Spleen (tissue), 11 donors: ENCODE measurements around the gene SPDEF. TPM values are rescaled to one million over a fixed set of nuclear protein-coding genes. Genes with fewer than 3 reads are reported as not detected.

Experiments used
- DNase-seq: peaks from one replicate; pipeline ENCODE4 v3.0.0-alpha.2; 2020
- H3K27ac ChIP-seq, 8 donors: fragments of 200-600 bp; sonication (generic) in 7 of 8; 1 replicate in 4 of 8; 2 replicates in 4 of 8; pipeline versions ENCODE4 v1.5.0 to v1.8.0; 2016 to 2021; ENCODE audit warnings: inconsistent platforms in 4 of 8, mild to moderate bottlenecking in 4 of 8, moderate library complexity in 1 of 8
- H3K27me3 ChIP-seq, 7 donors: fragments of 200-600 bp; sonication (generic) in 6 of 7; replicated peaks in 1 of 7; 1 replicate in 4 of 7; 2 replicates in 3 of 7; pipeline versions ENCODE4 v1.5.0 to v1.8.0; 2016 to 2021; ENCODE audit warnings: inconsistent platforms in 3 of 7, mild to moderate bottlenecking in 1 of 7
- H3K36me3 ChIP-seq, 6 donors: fragments of 200-600 bp; sonication (generic) in 5 of 6; 1 replicate in 4 of 6; 2 replicates in 2 of 6; pipeline versions ENCODE4 v1.5.0 to v1.8.0; 2016 to 2021; ENCODE audit warnings: inconsistent platforms in 2 of 6
- H3K4me1 ChIP-seq, 6 donors: fragments of 200-600 bp; sonication (generic) in 5 of 6; 1 replicate in 3 of 6; 2 replicates in 3 of 6; pipeline versions ENCODE4 v1.5.0 to v1.8.0; 2016 to 2021; ENCODE audit warnings: inconsistent platforms in 3 of 6
- H3K4me3 ChIP-seq, 8 donors: fragments of 200-600 bp; sonication (generic) in 7 of 8; 1 replicate in 4 of 8; 2 replicates in 4 of 8; pipeline versions ENCODE4 v1.5.0 to v1.8.0; 2016 to 2021; ENCODE audit warnings: inconsistent platforms in 4 of 8, mild to moderate bottlenecking in 4 of 8, moderate library complexity in 2 of 8
- H3K9me3 ChIP-seq, 8 donors: fragments of 200-600 bp; sonication (generic) in 7 of 8; 1 replicate in 4 of 8; 2 replicates in 4 of 8; pipeline versions ENCODE4 v1.5.0 to v1.8.0; 2016 to 2021; ENCODE audit warnings: inconsistent platforms in 4 of 8
- POLR2A ChIP-seq, 3 donors: fragments of 450-650 bp; IDR thresholded peaks; one replicate each; pipeline ENCODE4 v1.5.1; 2017; ENCODE audit warnings: antibody characterized with exemption in 3 of 3, mild to moderate bottlenecking in 1 of 3
- POLR2AphosphoS5 ChIP-seq, 3 donors: sonication (generic); formaldehyde crosslinking; IDR thresholded peaks; one replicate each; pipeline ENCODE4 v1.5.1; 2017; ENCODE audit warnings: antibody characterized with exemption in 3 of 3
- whole genome bisulfite sequencing, 5 donors: extraction: QIAGEN DNeasy Blood & Tissue Kit in 3 of 5; methylation state at CpG; one replicate each; pipeline versions ENCODE4 v1.1.5 to v1.1.7; 2013 to 2018; 5-methylcytosine and 5-hydroxymethylcytosine counted together
- intact Hi-C: fragments of 100-400 bp; cut with DNase I; formaldehyde crosslinking; loops from one replicate; pipeline ENCODE4 v1.15.0; 2023; ENCODE audit warnings: low total_unique reads
- polyA plus RNA-seq, 3 donors: library from polyadenylated mRNA; stranded (reverse); fragments of 200-250 nt; gene quantifications; one replicate each; pipeline ENCODE4 v1.2.1, GENCODE V29; 2013
- total RNA-seq, 7 donors: library from RNA; depleted of rRNA in 3 of 7; stranded (reverse); fragments of >200 nt in 3 of 7; fragmentation: NEBNext Ultra II Directional in 4 of 7; extraction: Animal tissue kit (Norgen Biotek cat#: 25700) in 4 of 7; gene quantifications; one replicate each; pipeline versions ENCODE4 v1.1.0 to v1.2.1, GENCODE V29; 2016 to 2021
- TF ChIP-seq, protein P1 (sequence below), 11 experiments: fragments of 200-600 bp in 7 of 11; fragments of 450-650 bp in 4 of 11; sonication (generic) in 4 of 11; IDR thresholded peaks in 8 of 11; conservative IDR thresholded peaks in 3 of 11; 1 replicate in 7 of 11; 2 replicates in 4 of 11; pipeline versions ENCODE4 v1.4.0 to v1.8.0; 2016 to 2021; ENCODE audit warnings: antibody characterized with exemption in 11 of 11, inconsistent platforms in 4 of 11, mild to moderate bottlenecking in 1 of 11
- donor health status: healthy with polysubstance abuse.
- donor health status: DM: no; HTN: no; CAD: no; lungs with moderate emphysema.
- donor health status: DM: no; HTN: no; CAD: no.
- donor health status: Bipolar disorder and iron deficiency.
- donor health status: healthy.
- donor health status: DM: no; HTN: no; CAD: no.
- donor health status: DM: yes; HTN: yes; CAD: no.

Gene SPDEF
- total and polyA plus RNA-seq, 10 donors = 0.03 to 0.32 (median 0.13) TPM; not detected in 7

GRCh38 chr6:34506718-34507117 is 49.4 kb downstream of the SPDEF start:
- TF ChIP-seq POLR2A (IDR thresholded peaks at IDR 0.05) (no peak), POLR2AphosphoS5 (IDR thresholded peaks at IDR 0.05) (no peak)
- TF ChIP-seq, protein P1, sequence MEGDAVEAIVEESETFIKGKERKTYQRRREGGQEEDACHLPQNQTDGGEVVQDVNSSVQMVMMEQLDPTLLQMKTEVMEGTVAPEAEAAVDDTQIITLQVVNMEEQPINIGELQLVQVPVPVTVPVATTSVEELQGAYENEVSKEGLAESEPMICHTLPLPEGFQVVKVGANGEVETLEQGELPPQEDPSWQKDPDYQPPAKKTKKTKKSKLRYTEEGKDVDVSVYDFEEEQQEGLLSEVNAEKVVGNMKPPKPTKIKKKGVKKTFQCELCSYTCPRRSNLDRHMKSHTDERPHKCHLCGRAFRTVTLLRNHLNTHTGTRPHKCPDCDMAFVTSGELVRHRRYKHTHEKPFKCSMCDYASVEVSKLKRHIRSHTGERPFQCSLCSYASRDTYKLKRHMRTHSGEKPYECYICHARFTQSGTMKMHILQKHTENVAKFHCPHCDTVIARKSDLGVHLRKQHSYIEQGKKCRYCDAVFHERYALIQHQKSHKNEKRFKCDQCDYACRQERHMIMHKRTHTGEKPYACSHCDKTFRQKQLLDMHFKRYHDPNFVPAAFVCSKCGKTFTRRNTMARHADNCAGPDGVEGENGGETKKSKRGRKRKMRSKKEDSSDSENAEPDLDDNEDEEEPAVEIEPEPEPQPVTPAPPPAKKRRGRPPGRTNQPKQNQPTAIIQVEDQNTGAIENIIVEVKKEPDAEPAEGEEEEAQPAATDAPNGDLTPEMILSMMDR (IDR thresholded peaks at IDR 0.05 in 8 of 11, conservative IDR thresholded peaks at IDR 0.05 in 3 of 11) = no peak
- H3K36me3 ChIP-seq = no peaks in the 10 kb centered on the region
- H3K4me1 ChIP-seq = no peaks in the 10 kb centered on the region
- H3K27ac ChIP-seq = no peak overlapping the region
- DNase-seq = peak; percentile 35
- no peak overlapping the region for H3K4me3 ChIP-seq
- no peaks in the 10 kb centered on the region for H3K27me3 ChIP-seq
- intact Hi-C loops = no loop called here
- H3K9me3 ChIP-seq = peaks cover 0 to 24% (median 10%) of the 10 kb centered on the region in 8 donors
- 82 to 91% (median 85%) methylated on average over 5 of the region's 5 CpGs for WGBS, 5 donors

GRCh38 chr6:34497411-34497810 is 58.7 kb downstream of the SPDEF start:
- no peaks in the 10 kb centered on the region for H3K4me1 ChIP-seq
- H3K27ac ChIP-seq = no peak overlapping the region
- 76 to 89% (median 86%) methylated on average over 9 to 10 of the region's 10 CpGs for WGBS, 5 donors
- intact Hi-C loops = no loop called here
- TF ChIP-seq POLR2AphosphoS5 (IDR thresholded peaks at IDR 0.05) = no peak
- TF ChIP-seq, protein P1 (IDR thresholded peaks at IDR 0.05 in 8 of 11, conservative IDR thresholded peaks at IDR 0.05 in 3 of 11) = no peak
- TF ChIP-seq POLR2A (IDR thresholded peaks at IDR 0.05) = no peak
- no peaks in the 10 kb centered on the region for H3K27me3 ChIP-seq
- no peak overlapping the region for H3K4me3 ChIP-seq
- H3K9me3 ChIP-seq = peaks cover 0 to 30% (median 17%) of the 10 kb centered on the region in 8 donors
- no peaks in the 10 kb centered on the region for H3K36me3 ChIP-seq
- DNase-seq = peak; percentile 33

DNA sequence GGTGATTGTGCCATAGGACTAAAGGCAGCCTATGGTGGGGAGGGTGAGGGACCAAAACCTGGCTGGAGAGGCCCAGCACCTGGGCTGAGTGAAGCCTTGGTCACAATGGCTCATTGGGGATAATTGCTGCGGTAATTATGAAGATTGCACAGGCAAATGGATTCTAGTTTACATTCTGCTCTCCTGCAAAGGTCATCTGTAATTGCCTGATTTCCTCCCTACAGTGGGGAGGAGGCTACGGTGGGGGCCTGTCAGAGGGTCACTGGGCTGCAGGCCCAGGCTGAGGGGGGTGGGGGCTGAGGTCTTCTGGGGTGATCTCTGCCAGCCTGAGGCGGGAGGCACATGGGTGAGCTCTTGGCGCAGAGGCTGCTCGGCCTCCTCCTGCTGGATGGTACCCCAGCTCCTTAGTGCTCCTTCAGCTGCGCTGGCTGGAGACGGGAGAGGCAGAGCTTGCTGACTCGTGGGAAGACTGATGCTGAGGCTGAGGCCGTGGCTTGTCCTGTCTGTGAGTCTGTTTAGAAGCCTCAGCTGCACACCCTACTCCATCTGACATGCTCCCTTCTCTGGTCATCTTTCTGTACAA is 59.9 kb downstream of the SPDEF start:
- H3K4me3 ChIP-seq = no peak overlapping the region
- H3K9me3 ChIP-seq = peaks cover 0 to 21% (median 14%) of the 10 kb centered on the region in 8 donors
- TF ChIP-seq POLR2A (IDR thresholded peaks at IDR 0.05) = no peak
- TF ChIP-seq, protein P1 (IDR thresholded peaks at IDR 0.05 in 8 of 11, conservative IDR thresholded peaks at IDR 0.05 in 3 of 11) = no peak
- TF ChIP-seq POLR2AphosphoS5 (IDR thresholded peaks at IDR 0.05) = no peak
- no peak overlapping the region for H3K27ac ChIP-seq
- no peaks in the 10 kb centered on the region for H3K27me3 ChIP-seq
- DNase-seq = peak; percentile 50
- no peaks in the 10 kb centered on the region for H3K36me3 ChIP-seq
- H3K4me1 ChIP-seq = no peaks in the 10 kb centered on the region
- WGBS, 5 donors = 68 to 79% (median 72%) methylated on average over 5 to 9 of the region's 9 CpGs
- intact Hi-C loops = no loop called here

- Histone ChIP-seq H3K36me3 (no peaks in the 10 kb centered on the region), H3K27me3 (no peaks in the 10 kb centered on the region), H3K4me1 (no peaks in the 10 kb centered on the region), H3K9me3 (peaks cover 0 to 9% (median 2%) of the 10 kb centered on the region in 8 donors), H3K4me3 (no peak overlapping the region), H3K27ac (no peak overlapping the region)
- WGBS, 5 donors = 76 to 96% (median 94%) methylated on average over 3 of the region's 3 CpGs
- TF ChIP-seq POLR2A (IDR thresholded peaks at IDR 0.05) (no peak), POLR2AphosphoS5 (IDR thresholded peaks at IDR 0.05) (no peak)
- TF ChIP-seq, protein P1 (IDR thresholded peaks at IDR 0.05 in 8 of 11, conservative IDR thresholded peaks at IDR 0.05 in 3 of 11) = no peak
- no peak for DNase-seq
- intact Hi-C loops = no loop called here
Observed at GRCh38 chr6:34494973-34495372, 61.2 kb downstream of the SPDEF start.
